Smooth muscle cell of the brain vasculature (primary cell): ENCODE data around the gene TPMT.
A peak's percentile ranks its signal among the peaks of the same experiment; 100 is the strongest.

Source experiments
- DNase-seq: peaks from one replicate; pipeline ENCODE4 v3.0.0-alpha.2; 2012; ENCODE audit warnings: low read depth, low spot score

Gene TPMT

DNA sequence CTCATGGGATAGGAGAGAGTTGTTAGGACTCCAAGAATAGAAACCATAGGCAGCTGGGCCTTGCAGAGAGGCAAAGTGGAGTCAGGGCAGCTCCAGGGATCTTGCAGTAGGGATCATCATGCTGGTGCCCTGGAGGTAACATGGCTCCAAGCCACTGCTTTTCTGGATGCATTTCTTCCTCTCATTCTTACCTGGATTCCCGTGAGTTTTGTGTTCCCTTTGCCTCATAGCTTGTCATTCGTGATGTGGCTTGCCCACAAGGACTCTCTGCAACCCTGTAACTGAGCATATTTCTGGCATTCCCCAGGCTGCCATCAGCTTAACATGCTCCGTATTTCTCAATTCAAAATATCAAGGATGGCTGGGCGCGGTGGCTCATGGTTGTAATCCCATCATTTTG is 37.7 kb downstream of the TPMT start:
- DNase-seq: no peak

GRCh38 chr6:18115356-18115755 is 39.5 kb downstream of the TPMT start:
- DNase-seq: no peak

DNA sequence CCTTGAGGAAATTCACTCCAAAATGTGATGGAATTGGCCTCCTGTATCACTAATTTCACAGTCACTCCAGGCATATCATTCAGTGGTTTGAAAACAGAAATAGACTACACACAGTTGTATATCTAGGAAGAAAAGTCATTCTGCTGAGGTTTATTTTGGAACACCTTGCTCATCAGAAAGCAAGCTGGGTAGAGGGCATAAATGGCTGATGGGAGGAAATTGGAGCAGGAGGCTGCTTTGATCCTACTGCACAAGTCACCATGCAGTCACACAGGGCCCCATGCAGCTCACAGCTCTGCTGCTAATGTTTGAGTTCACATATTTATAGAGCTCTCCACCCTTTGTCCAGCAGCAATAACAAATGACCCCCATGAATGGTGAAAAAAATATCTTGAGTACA is 44.7 kb downstream of the TPMT start:
- DNase-seq: peak; percentile 3

- DNase-seq: no peak
Measured at GRCh38 chr6:18107061-18107460, 47.8 kb downstream of the TPMT start.

DNA sequence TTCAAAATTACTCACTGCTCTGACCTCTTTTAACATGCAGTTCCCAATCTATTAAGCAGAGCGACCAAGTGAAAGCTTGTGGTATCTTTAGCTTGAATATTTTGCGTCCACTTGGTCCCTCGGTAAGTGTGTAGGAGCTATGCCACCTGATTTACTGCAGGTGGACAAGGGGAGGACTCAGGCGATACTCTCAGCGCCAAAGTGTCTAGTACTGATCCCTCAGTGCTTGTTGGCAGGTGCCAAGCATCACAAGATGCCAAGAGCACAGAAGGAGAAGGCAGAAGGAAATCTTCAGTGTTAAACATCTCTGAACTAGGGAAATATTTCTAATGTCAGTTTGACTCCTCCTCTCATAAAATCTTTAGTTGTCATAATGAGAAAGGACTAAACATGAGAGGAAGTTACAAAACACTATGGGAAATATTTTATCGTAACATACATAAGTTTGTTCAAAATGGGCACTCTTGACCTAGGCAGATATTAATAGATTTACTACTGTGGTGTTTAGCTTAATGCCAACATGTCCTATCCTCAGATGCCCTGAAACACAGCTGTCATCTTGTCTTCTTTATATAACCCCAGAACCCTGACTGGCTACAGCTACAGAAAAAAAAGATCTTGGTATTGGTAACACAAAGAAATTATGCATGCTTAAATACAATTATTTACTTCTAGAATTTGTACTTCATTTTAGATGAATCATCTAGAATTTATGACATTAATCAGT is 51.9 kb downstream of the TPMT start:
- DNase-seq: no peak

GRCh38 chr6:18101873-18102272 is 53.0 kb downstream of the TPMT start:
- no peak for DNase-seq

- no peak for DNase-seq
Measured at GRCh38 chr6:18101271-18101670, 53.6 kb downstream of the TPMT start.

DNA sequence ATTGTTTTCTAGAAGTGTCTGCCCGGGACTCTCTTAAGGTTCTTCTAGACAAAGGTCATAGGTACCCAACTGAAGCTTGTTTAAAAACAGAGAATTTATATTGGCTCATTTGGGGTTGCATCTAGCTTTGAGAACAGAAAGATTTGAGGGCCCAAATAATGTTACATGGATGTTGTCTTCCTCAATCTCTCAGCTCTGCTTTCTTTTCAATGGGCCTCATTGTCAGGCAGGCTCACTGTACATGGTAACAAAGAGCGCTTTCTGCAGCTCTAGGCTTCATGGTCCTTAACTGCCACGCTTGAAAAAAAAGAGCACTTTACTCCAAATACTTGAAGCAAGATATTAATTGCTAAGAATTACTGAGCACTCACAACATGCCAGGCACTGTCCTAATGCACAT is 54.6 kb downstream of the TPMT start:
- no peak for DNase-seq

GRCh38 chr6:18099511-18099910 is 55.4 kb downstream of the TPMT start:
- DNase-seq: no peak

DNA sequence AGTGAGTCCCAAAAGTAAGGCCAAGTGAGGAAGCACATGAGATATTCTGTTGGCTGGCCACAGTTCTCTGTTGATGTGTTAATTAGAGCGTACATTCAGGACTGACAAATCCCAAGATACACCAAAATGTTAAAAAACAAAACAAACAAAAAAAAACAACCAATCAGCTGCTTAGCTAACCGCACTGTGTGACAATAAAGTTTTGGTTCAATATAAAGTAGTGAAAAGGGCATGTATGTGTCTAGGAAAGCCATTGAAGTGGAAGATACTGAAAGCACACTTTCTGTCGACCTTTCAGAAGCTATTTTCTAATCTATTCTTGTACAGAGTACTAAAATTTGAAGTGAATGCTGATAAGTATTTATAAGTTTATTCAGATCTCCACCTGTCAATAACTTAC is 58.5 kb downstream of the TPMT start:
- no peak for DNase-seq

DNA sequence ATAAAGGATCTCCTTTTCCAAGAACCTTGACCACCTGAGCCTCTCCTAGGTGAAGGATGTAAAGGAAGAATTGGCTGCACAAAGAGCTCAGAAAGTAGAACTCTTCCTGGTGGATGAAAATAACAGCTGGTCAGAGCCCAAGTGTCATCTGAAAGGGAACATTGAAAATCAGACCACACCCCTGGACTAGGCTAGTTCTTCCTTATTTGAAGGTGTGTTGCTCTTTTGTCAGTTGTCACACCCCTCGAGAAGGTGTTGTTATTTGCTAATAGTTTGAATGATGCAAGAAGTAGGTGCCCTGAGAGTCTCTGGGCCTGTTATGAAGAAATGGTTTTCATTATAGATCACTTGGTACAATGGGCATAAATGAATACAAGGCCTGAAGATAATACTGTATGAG is 63.5 kb downstream of the TPMT start:
- DNase-seq: no peak

- no peak for DNase-seq
Measured at GRCh38 chr6:18090349-18090786, 64.5 kb downstream of the TPMT start.

- no peak for DNase-seq
Measured at GRCh38 chr6:18088419-18089296, 66.2 kb downstream of the TPMT start.

- DNase-seq: no peak
Measured at GRCh38 chr6:18087396-18088165, 67.3 kb downstream of the TPMT start.

DNA sequence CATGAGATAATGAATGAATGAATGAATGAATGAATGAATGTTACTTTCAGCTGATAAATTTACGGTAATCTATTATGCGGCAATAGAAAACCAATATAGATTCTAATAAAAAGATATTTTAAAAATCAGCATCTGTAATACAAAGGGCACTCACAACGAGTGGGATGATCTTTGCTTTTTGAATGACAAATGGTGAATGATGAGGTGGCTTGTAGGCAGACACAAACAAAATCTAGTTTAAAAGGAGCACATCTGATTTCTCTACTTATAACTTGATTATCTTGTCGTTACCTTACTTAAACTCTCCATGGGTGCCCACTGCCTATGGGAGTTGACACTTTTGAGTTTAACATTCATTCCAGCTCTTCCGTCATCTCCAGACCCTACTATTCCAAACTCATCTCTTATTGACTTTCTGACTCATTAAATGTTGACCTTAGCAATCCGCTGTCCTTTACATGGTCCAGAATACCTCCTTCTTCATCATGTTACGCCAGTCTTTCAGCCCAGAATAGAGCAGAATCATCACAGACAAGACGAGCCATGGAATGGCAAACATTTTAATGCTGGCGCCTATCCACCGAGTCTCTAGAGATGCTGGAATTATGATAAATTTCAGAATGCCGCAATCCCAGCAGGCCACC is 73.7 kb downstream of the TPMT start:
- no peak for DNase-seq

- no peak for DNase-seq
Measured at GRCh38 chr6:18080544-18080943, 74.3 kb downstream of the TPMT start.

- DNase-seq: no peak
Measured at GRCh38 chr6:18078866-18079265, 76.0 kb downstream of the TPMT start.
